Activated T-helper 1 cell treated with Interleukin-2 at 50 U/mL for 16 hours (primary cell): ENCODE results near the gene IPP.
"Not testable (repeated sequence)": the region's sequence is repeated elsewhere in the genome, so short reads cannot be mapped to it uniquely, and the experiment has no call there.

Experiments used
- DNase-seq: peaks from one replicate; pipeline ENCODE4 v3.0.0-alpha.2; 2020; ENCODE audit warnings: low read depth

Gene IPP

GRCh38 chr1:45684402-45684801 is 66.1 kb downstream of the IPP start:
- DNase-seq = no peak

- no peak for DNase-seq
Measured at GRCh38 chr1:45682942-45683341, 67.5 kb downstream of the IPP start.

- no peak for DNase-seq
Measured at GRCh38 chr1:45679123-45679522, 71.3 kb downstream of the IPP start.

GRCh38 chr1:45678489-45678888 is 72.0 kb downstream of the IPP start:
- no peak for DNase-seq

GRCh38 chr1:45677751-45678245 is 72.7 kb downstream of the IPP start:
- DNase-seq = no peak

GRCh38 chr1:45676553-45676952 is 73.9 kb downstream of the IPP start:
- not testable (repeated sequence) for DNase-seq

- no peak for DNase-seq
Measured at GRCh38 chr1:45674478-45674877, 76.0 kb downstream of the IPP start.

GRCh38 chr1:45673956-45674355 is 76.5 kb downstream of the IPP start:
- DNase-seq = no peak

- no peak for DNase-seq
Measured at GRCh38 chr1:45669859-45670655, 80.4 kb downstream of the IPP start.

- DNase-seq = no peak
Measured at GRCh38 chr1:45669379-45669778, 81.1 kb downstream of the IPP start.

- no peak for DNase-seq
Measured at GRCh38 chr1:45668526-45668925, 81.9 kb downstream of the IPP start.

GRCh38 chr1:45667321-45668111 is 82.9 kb downstream of the IPP start:
- DNase-seq = no peak

GRCh38 chr1:45666836-45667235 is 83.6 kb downstream of the IPP start:
- no peak for DNase-seq

- no peak for DNase-seq
Measured at GRCh38 chr1:45660336-45660735, 90.1 kb downstream of the IPP start.

- DNase-seq = no peak
Measured at GRCh38 chr1:45659222-45659621, 91.2 kb downstream of the IPP start.

GRCh38 chr1:45658171-45658570 is 92.3 kb downstream of the IPP start:
- no peak for DNase-seq

- DNase-seq = no peak
Measured at GRCh38 chr1:45656573-45657226, 93.8 kb downstream of the IPP start.

GRCh38 chr1:45654540-45655280 is 95.7 kb downstream of the IPP start:
- no peak for DNase-seq
